GM12864 (cell line): ENCODE measurements around the gene ZNF878.

ENCODE experiments used
- DNase-seq: peaks from one replicate; pipeline ENCODE4 v3.0.0-alpha.2; 2011; ENCODE audit warnings: low read depth
- H3K4me3 ChIP-seq: 2 replicates; pipeline ENCODE4 v1.5.1; 2011; ENCODE audit warnings: mild to moderate bottlenecking, low read depth, low read length, control low read depth
- TF ChIP-seq, protein P1 (sequence below): IDR thresholded peaks from 2 replicates; pipeline ENCODE4 v1.5.1; 2011; ENCODE audit warnings: low read depth, mild to moderate bottlenecking, moderate library complexity, low read length, control low read depth, inconsistent platforms; ENCODE audit errors: missing control alignments

Gene ZNF878

DNA sequence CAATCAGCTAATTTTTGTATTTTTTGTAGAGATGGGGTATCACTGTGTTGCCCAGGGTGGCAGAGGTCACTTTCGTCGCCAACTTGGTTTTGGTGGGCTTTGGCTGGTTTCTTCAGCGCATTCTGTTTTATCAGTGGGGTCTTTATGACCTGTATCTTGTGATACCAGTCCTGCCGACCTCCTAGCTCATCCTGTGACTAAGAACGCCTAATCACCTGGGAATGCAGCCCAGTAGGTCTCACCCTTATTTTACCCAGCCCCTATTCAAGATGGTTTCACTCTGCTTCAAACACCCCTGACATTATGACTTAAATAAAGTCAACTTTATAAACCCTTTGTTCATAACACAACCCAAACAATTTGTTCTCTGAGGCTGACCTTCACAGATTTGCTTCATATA lies 3.0 kb upstream of the ZNF878 start:
- H3K4me3 ChIP-seq: no peak overlapping the region
- DNase-seq: no peak
- TF ChIP-seq, protein P1, sequence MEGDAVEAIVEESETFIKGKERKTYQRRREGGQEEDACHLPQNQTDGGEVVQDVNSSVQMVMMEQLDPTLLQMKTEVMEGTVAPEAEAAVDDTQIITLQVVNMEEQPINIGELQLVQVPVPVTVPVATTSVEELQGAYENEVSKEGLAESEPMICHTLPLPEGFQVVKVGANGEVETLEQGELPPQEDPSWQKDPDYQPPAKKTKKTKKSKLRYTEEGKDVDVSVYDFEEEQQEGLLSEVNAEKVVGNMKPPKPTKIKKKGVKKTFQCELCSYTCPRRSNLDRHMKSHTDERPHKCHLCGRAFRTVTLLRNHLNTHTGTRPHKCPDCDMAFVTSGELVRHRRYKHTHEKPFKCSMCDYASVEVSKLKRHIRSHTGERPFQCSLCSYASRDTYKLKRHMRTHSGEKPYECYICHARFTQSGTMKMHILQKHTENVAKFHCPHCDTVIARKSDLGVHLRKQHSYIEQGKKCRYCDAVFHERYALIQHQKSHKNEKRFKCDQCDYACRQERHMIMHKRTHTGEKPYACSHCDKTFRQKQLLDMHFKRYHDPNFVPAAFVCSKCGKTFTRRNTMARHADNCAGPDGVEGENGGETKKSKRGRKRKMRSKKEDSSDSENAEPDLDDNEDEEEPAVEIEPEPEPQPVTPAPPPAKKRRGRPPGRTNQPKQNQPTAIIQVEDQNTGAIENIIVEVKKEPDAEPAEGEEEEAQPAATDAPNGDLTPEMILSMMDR: no peak

DNA sequence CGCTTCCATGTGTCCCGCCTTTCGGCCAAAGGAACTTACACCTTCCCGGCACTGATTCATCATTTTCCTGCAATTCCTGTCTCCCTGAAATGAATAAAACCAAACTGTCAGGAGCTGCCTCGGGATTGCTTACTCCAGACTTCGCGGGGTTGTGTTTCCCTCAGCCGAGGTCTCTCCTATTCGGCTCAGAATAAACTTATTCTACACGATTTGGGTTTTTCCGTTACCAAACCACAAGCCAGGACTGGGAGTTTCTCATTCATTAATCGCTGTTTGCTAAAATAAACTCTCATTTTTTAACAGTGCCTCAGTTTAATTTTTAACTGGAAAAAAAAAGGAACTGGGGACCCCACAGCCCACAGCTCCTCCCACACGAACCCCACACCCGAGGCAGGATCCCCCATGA lies 667 bp downstream of the ZNF878 start:
- peak overlapping the region; percentile 77 for H3K4me3 ChIP-seq
- TF ChIP-seq, protein P1: no peak
- no peak for DNase-seq

DNA sequence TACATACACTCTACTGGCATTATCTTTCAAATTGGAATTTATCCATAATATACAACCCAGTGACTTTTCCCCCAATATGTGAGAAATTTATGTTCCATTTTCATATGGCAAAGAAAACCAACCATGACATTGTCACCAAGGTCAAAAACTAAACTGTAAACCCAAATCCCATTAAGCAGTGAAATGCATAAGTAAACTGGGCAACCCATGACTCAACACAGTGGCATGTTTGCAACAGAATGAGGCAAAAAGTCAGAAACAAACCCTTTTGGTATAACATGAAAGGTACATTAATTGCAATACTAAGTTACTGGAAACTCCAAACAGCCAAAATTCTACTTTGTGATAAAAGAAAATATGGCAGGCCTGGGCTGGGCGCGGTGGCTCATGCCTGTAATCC lies 4.9 kb downstream of the ZNF878 start:
- DNase-seq: no peak
- TF ChIP-seq, protein P1: no peak
- H3K4me3 ChIP-seq: no peak overlapping the region

DNA sequence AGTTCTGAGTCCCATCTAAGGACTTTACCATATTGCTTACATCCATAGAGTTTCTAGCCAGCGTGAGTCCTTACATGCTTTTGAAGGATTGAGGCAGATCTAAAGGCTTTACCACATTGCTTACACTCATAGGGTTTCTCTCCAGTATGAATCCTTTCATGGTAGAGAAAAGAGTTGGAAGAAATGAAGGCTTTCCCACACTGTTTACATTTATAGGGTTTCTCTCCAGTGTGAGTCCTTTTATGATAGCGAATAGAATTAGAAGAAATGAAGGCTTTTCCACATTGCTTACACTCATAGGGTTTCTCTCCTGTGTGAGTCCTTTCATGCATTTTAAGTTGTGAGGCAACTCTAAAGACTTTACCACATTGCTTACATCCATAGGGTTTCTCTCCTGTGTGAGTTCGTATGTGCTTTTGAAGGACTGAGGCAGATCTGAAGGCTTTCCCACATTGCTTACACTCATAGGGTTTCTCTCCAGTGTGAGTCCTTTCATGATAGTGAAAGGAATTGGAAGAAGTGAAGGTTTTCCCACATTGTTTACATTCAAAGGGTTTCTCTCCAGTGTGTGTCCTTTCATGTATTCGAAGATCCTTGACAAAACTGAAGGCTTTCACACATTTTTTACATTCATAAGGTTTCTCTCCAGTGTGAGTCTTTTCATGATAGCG lies 8.9 kb downstream of the ZNF878 start:
- H3K4me3 ChIP-seq: no peak overlapping the region
- DNase-seq: no peak
- TF ChIP-seq, protein P1: no peak

DNA sequence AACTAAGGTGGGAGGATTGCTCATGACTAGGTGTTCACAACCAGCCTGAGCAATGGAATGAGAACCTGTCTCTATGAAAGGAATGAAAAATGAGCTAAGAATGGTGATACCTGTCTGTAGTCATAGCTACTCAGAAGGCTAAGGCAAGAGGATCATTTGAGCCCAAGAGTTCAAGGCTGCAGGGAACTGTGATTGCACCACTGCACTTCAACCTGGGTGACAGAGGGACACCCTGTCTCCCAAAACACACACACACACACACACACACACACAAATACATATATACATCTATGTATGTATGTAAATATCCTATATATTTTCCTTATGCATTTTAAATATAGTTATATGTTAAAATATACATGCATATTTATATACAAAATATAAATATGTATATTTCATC lies 9.9 kb downstream of the ZNF878 start:
- no peak overlapping the region for H3K4me3 ChIP-seq
- TF ChIP-seq, protein P1: no peak
- DNase-seq: no peak

DNA sequence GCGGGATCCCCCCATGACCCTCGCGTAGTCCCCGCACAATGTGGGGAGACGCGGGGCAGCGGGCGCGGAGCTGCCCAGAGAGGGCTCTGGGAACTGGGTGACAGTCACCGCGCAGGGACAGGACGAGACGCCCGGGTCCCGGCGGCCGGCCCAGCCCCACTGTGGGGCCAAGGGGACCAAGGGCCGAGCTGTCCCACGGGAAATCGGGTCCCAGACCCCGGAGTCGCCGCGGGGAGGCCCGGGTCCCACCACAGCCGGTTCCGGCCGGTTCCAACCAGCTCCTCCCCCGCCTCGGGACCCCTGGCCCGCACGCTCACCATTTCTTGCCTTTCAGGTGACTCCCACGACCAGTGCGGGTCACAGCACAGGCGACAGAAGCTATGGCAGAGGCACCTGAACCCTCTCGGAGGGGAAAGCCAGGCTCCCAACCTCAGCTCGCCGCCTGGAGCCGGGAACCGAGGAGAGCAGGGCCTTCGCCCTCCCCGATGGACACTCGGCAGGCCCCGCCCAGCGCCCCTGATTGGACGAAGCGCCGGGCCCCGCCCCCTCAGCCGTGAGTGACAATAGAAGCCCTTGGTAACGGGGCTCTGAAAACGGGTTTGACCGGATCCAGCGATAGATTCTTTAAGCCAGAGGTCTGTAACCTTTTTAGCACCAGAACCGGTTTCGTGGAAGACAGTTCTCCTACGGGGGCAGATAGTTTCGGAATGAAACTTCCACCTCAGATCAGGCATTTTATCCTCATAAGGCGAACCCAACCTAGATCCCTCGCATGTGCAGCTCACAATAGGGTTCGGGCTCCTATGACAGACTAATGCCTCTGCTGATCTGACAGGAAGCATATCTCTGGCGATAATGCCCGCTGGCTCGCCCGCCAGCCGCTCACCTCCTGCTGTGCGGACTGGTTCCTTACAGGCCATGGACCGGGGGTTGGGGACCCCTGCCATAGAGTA lies 17.3 kb downstream of the ZNF878 start, which contains the start of gene ZNF433:
Gene ZNF433 (minus strand): TSS at position 460 of the 953 bp plus-strand sequence. CDS start 140 bp downstream, at position 320.
- H3K4me3 ChIP-seq: peak within 1 kb of the TSS; percentile 77
- no peak for DNase-seq

More for the DNA sequence above, 17.3 kb downstream of the ZNF878 start, which contains the start of gene ZNF433:
- TF ChIP-seq, protein P1: no peak
